SJSA1 (cell line): ENCODE measurements around the gene KLRC1. TPM values are rescaled to one million over a fixed set of nuclear protein-coding genes. Genes with fewer than 3 reads are reported as not detected.
"Not testable (repeated sequence)": the region's sequence is repeated elsewhere in the genome, so short reads cannot be mapped to it uniquely, and the experiment has no call there.

ENCODE experiments used
- DNase-seq, 2 experiments: peaks; one replicate each; pipeline ENCODE4 v3.0.0-alpha.2; 2015 to 2020; ENCODE audit warnings: low spot score in 2 of 2, low read depth in 1 of 2
- H3K27ac ChIP-seq: fragments of 250-450 bp; sonication (Bioruptor Pico); 2 replicates; pipeline ENCODE4 v1.5.1; 2020; ENCODE audit warnings: mild to moderate bottlenecking, moderate library complexity
- H3K27me3 ChIP-seq: fragments of 250-450 bp; sonication (Bioruptor Pico); replicated peaks from 2 replicates; pipeline ENCODE4 v1.5.1; 2020; ENCODE audit warnings: mild to moderate bottlenecking, moderate library complexity
- H3K36me3 ChIP-seq: fragments of 250-450 bp; sonication (Bioruptor Pico); 2 replicates; pipeline ENCODE4 v1.5.1; 2020; ENCODE audit warnings: mild to moderate bottlenecking
- H3K4me1 ChIP-seq: fragments of 250-450 bp; sonication (Bioruptor Pico); replicated peaks from 2 replicates; pipeline ENCODE4 v1.6.1; 2021; ENCODE audit warnings: mild to moderate bottlenecking
- H3K4me3 ChIP-seq: fragments of 250-450 bp; sonication (Bioruptor Pico); 2 replicates; pipeline ENCODE4 v1.5.1; 2020; ENCODE audit warnings: mild to moderate bottlenecking
- H3K9me3 ChIP-seq: fragments of 250-450 bp; sonication (Bioruptor Pico); replicated peaks from 2 replicates; pipeline ENCODE4 v1.5.1; 2020; ENCODE audit warnings: mild to moderate bottlenecking
- total RNA-seq: library from RNA; depleted of rRNA; stranded (reverse); fragments of >200 nt; shearing (Covaris generic); gene quantifications from 2 replicates; pipeline ENCODE4 v1.2.3, GENCODE V29; 2014; rRNA removed

KLRC1 gene
- total RNA-seq, result not detected in 2 replicates

- no peaks in the 10 kb centered on the region for H3K27me3 ChIP-seq
- no peaks in the 10 kb centered on the region for H3K4me1 ChIP-seq
- H3K27ac ChIP-seq, result no peak within 1 kb of the TSS
- H3K9me3 ChIP-seq, result 0 out of 2 replicates have a peak, but pooled peaks cover 2% of the 10 kb centered on the region
- no peak for DNase-seq
- H3K36me3 ChIP-seq, result no peaks in the 10 kb centered on the region
- H3K4me3 ChIP-seq, result no peak within 1 kb of the TSS
Observed at GRCh38 chr12:10453156-10453555, at the start of gene KLRC1. Gene KLRC1, minus strand, starts transcription at chr12:10453377. Its CDS starts 2,221 bp downstream, at chr12:10451156.

- Histone ChIP-seq H3K27me3 (peaks cover 10% of the 10 kb centered on the region), H3K36me3 (no peaks in the 10 kb centered on the region), H3K9me3 (no peaks in the 10 kb centered on the region; the same call in 1 of the 2 replicates), H3K27ac (no peak overlapping the region), H3K4me1 (no peaks in the 10 kb centered on the region), H3K4me3 (no peak overlapping the region)
- DNase-seq, result peak in 1 of 2 experiments; percentile 14
Observed at GRCh38 chr12:10501030-10501429, 47.9 kb upstream of the KLRC1 start.

DNA sequence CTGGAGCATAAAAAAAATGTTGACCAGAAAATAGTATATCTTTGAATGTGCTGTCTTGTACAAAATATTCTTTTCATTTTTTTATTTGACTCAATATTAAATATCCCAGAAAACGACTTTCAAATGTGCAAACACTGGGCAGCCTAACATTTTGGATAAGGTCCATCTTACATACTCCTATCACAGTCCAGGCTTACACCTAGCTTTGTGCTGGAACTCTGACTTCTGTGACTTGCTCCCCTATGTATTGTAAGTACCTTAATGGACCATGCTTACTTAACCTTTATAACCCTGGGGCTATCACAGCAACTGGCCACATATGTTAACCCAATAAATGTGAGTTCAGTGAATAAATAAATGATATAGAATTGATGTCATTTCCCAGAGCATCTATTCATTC lies 44.9 kb upstream of the KLRC1 start:
- H3K27ac ChIP-seq, result no peak overlapping the region
- H3K4me1 ChIP-seq, result no peaks in the 10 kb centered on the region
- no peaks in the 10 kb centered on the region for H3K36me3 ChIP-seq
- H3K4me3 ChIP-seq, result no peak overlapping the region
- no peak for DNase-seq
- peaks cover 8% of the 10 kb centered on the region for H3K27me3 ChIP-seq
- H3K9me3 ChIP-seq, result no peaks in the 10 kb centered on the region

GRCh38 chr12:10497602-10498001 lies 44.4 kb upstream of the KLRC1 start:
- Histone ChIP-seq H3K27ac (no peak overlapping the region), H3K27me3 (peaks cover 8% of the 10 kb centered on the region), H3K4me3 (no peak overlapping the region), H3K4me1 (no peaks in the 10 kb centered on the region), H3K9me3 (no peaks in the 10 kb centered on the region), H3K36me3 (no peaks in the 10 kb centered on the region)
- DNase-seq, result no peak

GRCh38 chr12:10491766-10492165 lies 38.6 kb upstream of the KLRC1 start:
- DNase-seq, result no peak
- peaks cover 6% of the 10 kb centered on the region for H3K27me3 ChIP-seq

DNA sequence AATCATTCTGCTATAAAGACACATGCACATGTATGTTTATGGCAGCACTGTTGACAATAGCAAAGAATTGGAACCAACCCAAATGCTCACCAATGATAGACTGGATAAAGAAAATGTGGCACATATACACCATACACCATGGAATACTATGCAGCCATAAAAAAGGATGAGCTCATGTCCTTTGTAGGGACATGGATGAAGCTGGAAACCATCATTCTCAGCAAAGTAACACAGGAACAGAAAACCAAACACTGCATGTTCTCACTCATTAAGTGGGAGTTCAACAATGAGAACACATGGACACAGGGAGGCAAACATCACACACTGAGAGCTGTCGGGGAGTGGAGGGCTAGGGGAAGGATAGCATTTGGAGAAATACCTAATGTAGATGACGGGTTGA lies 34.2 kb upstream of the KLRC1 start:
- not testable (repeated sequence) for H3K4me3 ChIP-seq, H3K27me3 ChIP-seq

More at GRCh38 chr12:10491766-10492165, 38.6 kb upstream of the KLRC1 start:
- H3K4me1 ChIP-seq, result no peaks in the 10 kb centered on the region
- no peaks in the 10 kb centered on the region for H3K9me3 ChIP-seq
- H3K4me3 ChIP-seq, result no peak overlapping the region
- no peaks in the 10 kb centered on the region for H3K36me3 ChIP-seq
- H3K27ac ChIP-seq, result no peak overlapping the region

DNA sequence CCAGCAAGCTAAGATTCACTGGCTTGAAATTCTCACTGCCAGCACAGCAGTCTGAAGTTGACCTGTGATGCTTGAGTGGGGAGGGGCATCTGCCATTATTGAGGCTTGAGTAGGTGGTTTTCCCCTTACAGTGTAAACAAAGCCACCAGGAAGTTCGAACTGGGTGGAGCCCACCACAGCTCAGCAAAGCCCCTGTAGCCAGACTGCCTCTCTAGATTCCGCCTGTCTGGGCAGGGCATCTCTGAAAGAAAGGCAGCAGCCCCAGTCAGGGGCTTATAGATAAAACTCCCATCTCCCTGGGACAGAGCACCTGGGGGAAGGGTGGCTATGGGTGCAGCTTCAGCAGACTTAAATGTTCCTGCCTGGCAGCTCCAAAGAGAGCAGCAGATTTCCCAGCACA lies 28.7 kb upstream of the KLRC1 start:
- H3K4me3 ChIP-seq, H3K27me3 ChIP-seq, DNase-seq, H3K9me3 ChIP-seq, H3K27ac ChIP-seq, H3K36me3 ChIP-seq, H3K4me1 ChIP-seq: not testable (repeated sequence)

More for the DNA sequence above, 34.2 kb upstream of the KLRC1 start:
- not testable (repeated sequence) for H3K36me3 ChIP-seq, H3K4me1 ChIP-seq, H3K9me3 ChIP-seq, DNase-seq, H3K27ac ChIP-seq

DNA sequence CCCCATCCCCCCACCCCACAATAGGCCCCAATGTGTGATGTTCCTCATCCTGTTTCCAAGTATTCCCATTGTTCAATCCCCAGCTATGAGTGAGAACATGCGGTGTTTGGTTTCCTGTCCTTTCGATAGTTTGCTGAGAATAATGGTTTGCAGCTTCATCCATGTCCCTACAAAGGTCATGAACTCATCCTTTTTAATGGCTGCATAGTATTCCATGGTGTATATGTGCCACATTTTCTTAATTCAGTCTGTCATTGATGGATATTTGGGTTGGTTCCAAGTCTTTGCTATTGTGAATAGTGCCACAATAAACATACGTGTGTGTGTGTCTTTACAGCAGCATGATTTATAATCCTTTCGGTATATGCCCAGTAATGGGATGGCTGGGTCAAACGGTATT lies 19.6 kb upstream of the KLRC1 start:
- not testable (repeated sequence) for H3K9me3 ChIP-seq, H3K4me3 ChIP-seq, H3K27me3 ChIP-seq, H3K4me1 ChIP-seq, DNase-seq, H3K27ac ChIP-seq, H3K36me3 ChIP-seq

- Histone ChIP-seq H3K27ac (no peak overlapping the region), H3K4me1 (no peaks in the 10 kb centered on the region), H3K4me3 (no peak overlapping the region), H3K36me3 (no peaks in the 10 kb centered on the region), H3K9me3 (no peaks in the 10 kb centered on the region), H3K27me3 (no peaks in the 10 kb centered on the region)
- DNase-seq, result no peak
Observed at GRCh38 chr12:10469701-10470100, 16.5 kb upstream of the KLRC1 start.

- no peaks in the 10 kb centered on the region for H3K4me1 ChIP-seq
- DNase-seq, result no peak
- H3K27ac ChIP-seq, result no peak overlapping the region
- no peaks in the 10 kb centered on the region for H3K9me3 ChIP-seq
- no peaks in the 10 kb centered on the region for H3K36me3 ChIP-seq
- no peak overlapping the region for H3K4me3 ChIP-seq
- no peaks in the 10 kb centered on the region for H3K27me3 ChIP-seq
Observed at GRCh38 chr12:10466311-10466710, 13.1 kb upstream of the KLRC1 start.

GRCh38 chr12:10457760-10458159 lies 4.6 kb upstream of the KLRC1 start:
- Histone ChIP-seq H3K27ac (no peak overlapping the region), H3K9me3 (0 out of 2 replicates have a peak, but pooled peaks cover 2% of the 10 kb centered on the region), H3K27me3 (no peaks in the 10 kb centered on the region), H3K36me3 (no peaks in the 10 kb centered on the region), H3K4me1 (no peaks in the 10 kb centered on the region), H3K4me3 (no peak overlapping the region)
- no peak for DNase-seq

GRCh38 chr12:10456856-10457255 lies 3.7 kb upstream of the KLRC1 start:
- H3K27ac ChIP-seq, result no peak overlapping the region
- H3K4me3 ChIP-seq, result no peak overlapping the region
- no peaks in the 10 kb centered on the region for H3K36me3 ChIP-seq
- no peaks in the 10 kb centered on the region for H3K27me3 ChIP-seq
- H3K9me3 ChIP-seq, result 0 out of 2 replicates have a peak, but pooled peaks cover 2% of the 10 kb centered on the region
- no peak for DNase-seq
- H3K4me1 ChIP-seq, result no peaks in the 10 kb centered on the region

DNA sequence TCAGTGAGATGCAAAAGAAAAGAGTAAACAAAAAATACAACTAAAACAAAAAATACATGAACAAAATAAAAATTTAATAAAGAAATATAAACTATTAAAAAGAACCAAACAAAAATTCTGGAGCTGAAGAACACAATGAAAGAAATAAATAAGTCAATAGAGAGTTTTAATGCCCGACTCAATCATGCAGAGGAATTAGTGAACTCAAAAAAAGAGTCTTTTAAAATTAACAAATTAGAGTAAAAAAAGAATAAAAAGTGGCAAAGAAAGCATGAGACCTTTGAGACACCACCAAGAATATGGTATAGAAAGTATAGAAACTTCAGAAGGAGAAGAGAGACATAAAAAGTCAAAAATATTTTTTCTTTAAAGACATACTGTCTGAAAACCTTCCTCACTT lies 2.6 kb upstream of the KLRC1 start:
- Histone ChIP-seq H3K36me3 (no peaks in the 10 kb centered on the region), H3K27me3 (no peaks in the 10 kb centered on the region), H3K9me3 (0 out of 2 replicates have a peak, but pooled peaks cover 2% of the 10 kb centered on the region), H3K4me1 (no peaks in the 10 kb centered on the region), H3K4me3 (no peak overlapping the region), H3K27ac (no peak overlapping the region)
- DNase-seq, result no peak

- no peak for DNase-seq
- H3K27ac ChIP-seq, result no peak overlapping the region
- no peaks in the 10 kb centered on the region for H3K27me3 ChIP-seq
- H3K4me1 ChIP-seq, result no peaks in the 10 kb centered on the region
- no peak overlapping the region for H3K4me3 ChIP-seq
- H3K9me3 ChIP-seq, result 0 out of 2 replicates have a peak, but pooled peaks cover 2% of the 10 kb centered on the region
- no peaks in the 10 kb centered on the region for H3K36me3 ChIP-seq
Observed at GRCh38 chr12:10454531-10454930, 1.4 kb upstream of the KLRC1 start.

GRCh38 chr12:10448236-10448635 lies 4.9 kb downstream of the KLRC1 start:
- Histone ChIP-seq H3K9me3 (no peaks in the 10 kb centered on the region), H3K36me3 (no peaks in the 10 kb centered on the region), H3K27ac (no peak overlapping the region), H3K4me1 (no peaks in the 10 kb centered on the region), H3K27me3 (no peaks in the 10 kb centered on the region), H3K4me3 (no peak overlapping the region)
- DNase-seq, result no peak
